Measurements from ENCODE around the gene SIGLEC5.
"Not testable (repeated sequence)": the region's sequence is repeated elsewhere in the genome, so short reads cannot be mapped to it uniquely, and the experiment has no call there.

The SIGLEC5 gene

DNA sequence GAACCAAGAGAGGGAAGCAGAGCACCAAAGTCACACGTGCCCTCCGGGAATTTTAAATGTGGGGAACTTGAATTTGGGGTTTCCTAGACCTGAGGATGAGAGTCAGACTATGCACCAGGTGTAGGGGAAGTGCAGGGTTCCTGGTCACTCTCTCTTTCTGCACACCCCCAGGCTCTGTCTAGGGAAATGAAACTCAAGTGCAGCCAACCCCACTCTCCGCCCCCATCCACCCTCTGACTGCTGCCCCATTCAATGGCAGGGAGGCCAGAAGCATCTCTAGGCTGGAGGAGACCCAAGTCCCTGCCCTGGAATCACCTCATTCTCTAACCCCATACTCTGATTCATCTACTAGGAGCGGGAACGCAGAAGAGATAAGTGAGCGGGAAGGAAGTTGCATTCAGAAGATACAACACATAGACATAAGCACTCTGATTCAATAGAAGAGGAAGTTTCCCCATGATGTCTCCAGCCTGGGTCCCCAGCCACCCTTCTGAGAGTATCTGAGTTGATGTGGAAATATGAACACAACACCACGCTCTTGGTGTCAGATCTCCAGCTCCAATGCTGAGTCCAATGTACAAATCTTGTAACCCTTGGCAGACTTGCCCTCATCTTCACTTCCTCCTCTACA, 21.1 kb upstream of the SIGLEC5 start:
- Histone ChIP-seq H3K4me1 (ENCODE audit: control insufficient read depth, insufficient read depth, low read length) (no peaks in the 10 kb centered on the region), H3K4me3 (ENCODE audit: low read length) (no peak overlapping the region), H3K4me2 (ENCODE audit: low read length) (no peak overlapping the region), H3K36me3 (ENCODE audit: insufficient read depth, low read length) (no peaks in the 10 kb centered on the region), H3K9ac (ENCODE audit: low read depth, low read length) (no peak overlapping the region), H3K27me3 (ENCODE audit: control insufficient read depth, insufficient read depth, low read length) (no peaks in the 10 kb centered on the region), H3K9me3 (replicated peaks; ENCODE audit: low read length) (no peaks in the 10 kb centered on the region)

- no peaks in the 10 kb centered on the region for H3K4me1 ChIP-seq (ENCODE audit: control insufficient read depth, insufficient read depth, low read length)
- no peak overlapping the region for H3K4me2 ChIP-seq (ENCODE audit: low read length)
- no peak overlapping the region for H3K4me3 ChIP-seq (ENCODE audit: low read length)
- H3K9ac ChIP-seq (ENCODE audit: low read depth, low read length) = no peak overlapping the region
- no peaks in the 10 kb centered on the region for H3K27me3 ChIP-seq (ENCODE audit: control insufficient read depth, insufficient read depth, low read length)
- H3K9me3 ChIP-seq (replicated peaks; ENCODE audit: low read length) = no peaks in the 10 kb centered on the region
- H3K36me3 ChIP-seq (ENCODE audit: insufficient read depth, low read length) = no peaks in the 10 kb centered on the region
Measured at GRCh38 chr19:51647318-51647717, 17.1 kb upstream of the SIGLEC5 start.

DNA sequence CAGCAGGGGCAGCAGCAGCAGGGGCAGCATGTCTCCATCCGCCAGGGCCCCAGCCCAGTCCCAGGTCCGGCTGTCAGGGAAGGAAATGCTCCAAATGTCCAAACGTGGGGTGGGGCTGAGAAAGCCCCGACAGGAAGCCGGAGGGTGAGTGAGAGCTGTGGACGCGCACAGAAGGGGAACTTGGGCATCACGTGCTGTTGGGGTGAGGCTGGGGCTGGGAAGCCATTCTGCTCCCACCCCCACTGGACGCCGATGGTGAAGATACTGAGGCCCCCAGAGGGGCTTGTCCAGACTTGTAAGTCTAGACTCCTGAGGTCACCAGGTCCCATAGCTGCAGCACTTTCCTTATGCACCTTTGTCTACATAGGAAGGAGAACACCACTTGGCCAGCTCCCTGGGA, 16.5 kb upstream of the SIGLEC5 start, which contains the start of gene SIGLEC14:
Gene SIGLEC14, minus strand, starts transcription at position 96 of the 400 bp plus-strand sequence. Its CDS starts 66 bp downstream, at position 30.
- not testable (repeated sequence) for H3K4me1 ChIP-seq (ENCODE audit: control insufficient read depth, insufficient read depth, low read length); H3K9ac ChIP-seq (ENCODE audit: low read depth, low read length); H3K36me3 ChIP-seq (ENCODE audit: insufficient read depth, low read length)

GRCh38 chr19:51644636-51645271, 14.6 kb upstream of the SIGLEC5 start:
- Histone ChIP-seq H3K9me3 (replicated peaks; ENCODE audit: low read length) (no peaks in the 10 kb centered on the region), H3K9ac (ENCODE audit: low read depth, low read length) (no peak overlapping the region), H3K4me3 (ENCODE audit: low read length) (no peak overlapping the region), H3K27me3 (ENCODE audit: control insufficient read depth, insufficient read depth, low read length) (no peaks in the 10 kb centered on the region), H3K4me2 (ENCODE audit: low read length) (no peak overlapping the region), H3K36me3 (ENCODE audit: insufficient read depth, low read length) (no peaks in the 10 kb centered on the region), H3K4me1 (ENCODE audit: control insufficient read depth, insufficient read depth, low read length) (no peaks in the 10 kb centered on the region)

More for the DNA sequence above, 16.5 kb upstream of the SIGLEC5 start, which contains the start of gene SIGLEC14:
- H3K4me3 ChIP-seq (ENCODE audit: low read length); H3K9me3 ChIP-seq (replicated peaks; ENCODE audit: low read length); H3K4me2 ChIP-seq (ENCODE audit: low read length); H3K27me3 ChIP-seq (ENCODE audit: control insufficient read depth, insufficient read depth, low read length): not testable (repeated sequence)

DNA sequence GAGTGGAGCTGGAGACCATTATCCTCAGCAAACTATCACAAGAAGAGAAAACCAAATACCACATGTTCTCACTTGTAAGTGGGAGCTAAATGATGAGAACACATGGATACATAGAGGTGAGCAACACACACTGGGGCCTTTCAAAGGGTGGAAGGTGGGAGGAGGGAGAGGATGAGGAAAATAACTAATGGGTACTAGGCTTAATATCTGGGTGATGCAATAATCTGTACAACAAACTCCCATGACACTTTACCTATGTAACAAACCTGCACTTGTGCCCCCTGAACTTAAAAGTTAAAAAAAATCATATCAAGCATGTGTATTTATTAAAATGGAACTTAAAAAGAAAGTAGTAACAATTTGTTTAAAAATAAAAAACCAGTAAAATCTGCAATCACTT, 11.4 kb upstream of the SIGLEC5 start:
- H3K27me3 ChIP-seq (ENCODE audit: control insufficient read depth, insufficient read depth, low read length) = no peaks in the 10 kb centered on the region
- no peak overlapping the region for H3K4me2 ChIP-seq (ENCODE audit: low read length)
- H3K9ac ChIP-seq (ENCODE audit: low read depth, low read length) = no peak overlapping the region
- no peaks in the 10 kb centered on the region for H3K9me3 ChIP-seq (replicated peaks; ENCODE audit: low read length)
- H3K36me3 ChIP-seq (ENCODE audit: insufficient read depth, low read length) = no peaks in the 10 kb centered on the region
- H3K4me3 ChIP-seq (ENCODE audit: low read length) = no peak overlapping the region
- H3K4me1 ChIP-seq (ENCODE audit: control insufficient read depth, insufficient read depth, low read length) = no peaks in the 10 kb centered on the region

- H3K4me3 ChIP-seq (ENCODE audit: low read length) = no peak overlapping the region
- H3K4me1 ChIP-seq (ENCODE audit: control insufficient read depth, insufficient read depth, low read length) = no peaks in the 10 kb centered on the region
- H3K9ac ChIP-seq (ENCODE audit: low read depth, low read length) = no peak overlapping the region
- H3K9me3 ChIP-seq (replicated peaks; ENCODE audit: low read length) = no peaks in the 10 kb centered on the region
- no peak overlapping the region for H3K4me2 ChIP-seq (ENCODE audit: low read length)
- H3K27me3 ChIP-seq (ENCODE audit: control insufficient read depth, insufficient read depth, low read length) = no peaks in the 10 kb centered on the region
- no peaks in the 10 kb centered on the region for H3K36me3 ChIP-seq (ENCODE audit: insufficient read depth, low read length)
Measured at GRCh38 chr19:51640386-51640785, 10.2 kb upstream of the SIGLEC5 start.

GRCh38 chr19:51639916-51640315, 9.7 kb upstream of the SIGLEC5 start:
- no peak overlapping the region for H3K4me2 ChIP-seq (ENCODE audit: low read length)
- no peak overlapping the region for H3K9ac ChIP-seq (ENCODE audit: low read depth, low read length)
- H3K27me3 ChIP-seq (ENCODE audit: control insufficient read depth, insufficient read depth, low read length) = no peaks in the 10 kb centered on the region
- H3K4me1 ChIP-seq (ENCODE audit: control insufficient read depth, insufficient read depth, low read length) = no peaks in the 10 kb centered on the region
- no peaks in the 10 kb centered on the region for H3K36me3 ChIP-seq (ENCODE audit: insufficient read depth, low read length)
- no peaks in the 10 kb centered on the region for H3K9me3 ChIP-seq (replicated peaks; ENCODE audit: low read length)
- no peak overlapping the region for H3K4me3 ChIP-seq (ENCODE audit: low read length)

DNA sequence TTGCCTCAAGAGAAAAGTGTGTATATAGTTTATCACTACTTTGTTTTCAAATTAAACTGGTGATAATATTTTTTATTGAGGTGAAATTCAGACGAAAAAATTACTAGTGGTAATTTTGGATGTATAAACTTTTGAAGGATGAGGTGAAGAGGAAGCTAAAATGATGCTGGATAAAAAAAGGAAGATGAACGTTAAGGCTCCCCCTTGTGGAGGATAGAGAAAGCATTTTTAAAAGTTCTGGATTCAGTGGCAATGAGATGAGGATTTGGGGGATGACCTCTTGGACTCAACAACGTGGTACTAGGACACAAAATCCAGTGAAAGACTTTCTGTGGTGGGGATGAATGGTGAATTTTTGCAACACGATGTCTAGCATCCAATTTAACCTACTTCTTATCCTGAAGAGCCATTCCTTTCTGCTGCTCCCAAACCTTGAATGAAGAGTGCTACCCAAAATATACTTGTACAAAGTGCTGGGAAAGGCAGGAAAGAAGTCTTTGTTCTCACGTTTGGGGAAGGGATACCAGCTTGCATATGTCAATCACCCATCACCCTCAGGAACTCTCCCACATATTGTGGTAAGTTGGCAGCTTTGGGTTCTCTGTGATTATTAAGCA, 7.3 kb upstream of the SIGLEC5 start:
- Histone ChIP-seq H3K9ac (ENCODE audit: low read depth, low read length) (no peak overlapping the region), H3K27me3 (ENCODE audit: control insufficient read depth, insufficient read depth, low read length) (no peaks in the 10 kb centered on the region), H3K4me3 (ENCODE audit: low read length) (no peak overlapping the region), H3K36me3 (ENCODE audit: insufficient read depth, low read length) (no peaks in the 10 kb centered on the region), H3K9me3 (replicated peaks; ENCODE audit: low read length) (no peaks in the 10 kb centered on the region), H3K4me2 (ENCODE audit: low read length) (no peak overlapping the region), H3K4me1 (ENCODE audit: control insufficient read depth, insufficient read depth, low read length) (no peaks in the 10 kb centered on the region)

DNA sequence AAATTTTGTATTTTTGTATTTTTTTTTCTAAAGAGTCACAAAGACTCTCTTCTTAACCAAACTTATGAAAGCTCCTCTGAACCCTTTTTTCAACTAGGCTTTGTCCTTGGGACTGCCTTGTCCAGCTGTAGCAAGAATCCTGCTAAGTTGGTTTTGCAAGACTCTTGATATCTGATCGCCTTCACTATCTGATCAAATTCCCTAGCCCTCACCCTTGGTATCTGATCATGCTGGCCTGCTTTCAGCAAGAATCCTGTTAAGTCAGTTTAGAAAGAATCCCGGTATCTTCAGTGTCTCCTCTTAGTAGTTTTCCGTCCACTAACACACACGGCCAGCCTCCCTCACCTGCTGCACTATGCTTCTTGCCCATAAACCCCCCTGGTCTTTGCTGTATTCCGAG, 1.9 kb upstream of the SIGLEC5 start:
- no peaks in the 10 kb centered on the region for H3K9me3 ChIP-seq (replicated peaks; ENCODE audit: low read length)
- no peak overlapping the region for H3K4me2 ChIP-seq (ENCODE audit: low read length)
- no peaks in the 10 kb centered on the region for H3K27me3 ChIP-seq (ENCODE audit: control insufficient read depth, insufficient read depth, low read length)
- no peak overlapping the region for H3K9ac ChIP-seq (ENCODE audit: low read depth, low read length)
- H3K4me3 ChIP-seq (ENCODE audit: low read length) = no peak overlapping the region
- H3K4me1 ChIP-seq (ENCODE audit: control insufficient read depth, insufficient read depth, low read length) = no peaks in the 10 kb centered on the region
- H3K36me3 ChIP-seq (ENCODE audit: insufficient read depth, low read length) = no peaks in the 10 kb centered on the region

GRCh38 chr19:51628153-51628939, 1.9 kb downstream of the SIGLEC5 start:
- H3K9me3 ChIP-seq (replicated peaks; ENCODE audit: low read length) = no peaks in the 10 kb centered on the region
- H3K4me3 ChIP-seq (ENCODE audit: low read length) = no peak overlapping the region
- no peak overlapping the region for H3K4me2 ChIP-seq (ENCODE audit: low read length)
- H3K9ac ChIP-seq (ENCODE audit: low read depth, low read length) = no peak overlapping the region
- no peaks in the 10 kb centered on the region for H3K27me3 ChIP-seq (ENCODE audit: control insufficient read depth, insufficient read depth, low read length)
- no peaks in the 10 kb centered on the region for H3K4me1 ChIP-seq (ENCODE audit: control insufficient read depth, insufficient read depth, low read length)
- no peaks in the 10 kb centered on the region for H3K36me3 ChIP-seq (ENCODE audit: insufficient read depth, low read length)

GRCh38 chr19:51627491-51628138, 2.6 kb downstream of the SIGLEC5 start:
- Histone ChIP-seq H3K9me3 (replicated peaks; ENCODE audit: low read length) (no peaks in the 10 kb centered on the region), H3K27me3 (ENCODE audit: control insufficient read depth, insufficient read depth, low read length) (no peaks in the 10 kb centered on the region), H3K4me2 (ENCODE audit: low read length) (no peak overlapping the region), H3K36me3 (ENCODE audit: insufficient read depth, low read length) (no peaks in the 10 kb centered on the region), H3K4me1 (ENCODE audit: control insufficient read depth, insufficient read depth, low read length) (no peaks in the 10 kb centered on the region), H3K9ac (ENCODE audit: low read depth, low read length) (no peak overlapping the region), H3K4me3 (ENCODE audit: low read length) (no peak overlapping the region)

Data from skeletal muscle satellite cell (primary cell).